ENCODE results near the gene KCNN3. TPM values are rescaled to one million over a fixed set of nuclear protein-coding genes. Genes with fewer than 3 reads are reported as not detected.

Gene KCNN3
- total and polyA plus RNA-seq, 2 of the 8 experiments (the other 6 are each of a cell fraction or from before 2014, with no cell fraction given) = 2.8 to 3.7 TPM

GRCh38 chr1:154715385-154715784 lies 154.7 kb downstream of the KCNN3 start:
- Histone ChIP-seq H2AFZ (ENCODE audit: low read length) (no peak overlapping the region), H3K23ac (ENCODE audit: insufficient read length) (no peak overlapping the region), H3K23me2 (ENCODE audit: low read depth, low read length) (peaks cover 9% of the 10 kb centered on the region; the same call in 1 of the 2 replicates), H3K4ac (replicated peaks; ENCODE audit: insufficient read length, low read depth, low read length) (no peak overlapping the region), H2BK120ac (replicated peaks; ENCODE audit: low read depth, low read length) (no peak overlapping the region), H3K79me1 (ENCODE audit: low read depth, low read length) (peaks cover 3% of the 10 kb centered on the region; the same call in 1 of the 2 replicates), H2BK12ac (ENCODE audit: low read depth, low read length) (no peak overlapping the region), H4K91ac (replicated peaks; ENCODE audit: insufficient read length, low read length) (no peak overlapping the region), H3K14ac (ENCODE audit: insufficient read length) (no peak overlapping the region), H3K56ac (replicated peaks; ENCODE audit: insufficient read length, low read depth, low read length) (no peak overlapping the region), H2AK5ac (ENCODE audit: low read depth, low read length) (no peak overlapping the region), H3K4me3 (ENCODE audit: extremely low read depth in 1 of 4, insufficient read depth in 2 of 4, low read depth in 3 of 4, low read length in 4 of 4) (no peak overlapping the region), H2BK5ac (ENCODE audit: low read depth, low read length) (no peak overlapping the region), H4K20me1 (replicated peaks in 1 of 2; ENCODE audit: control insufficient read depth in 1 of 2, insufficient read depth in 2 of 2, low read length in 2 of 2) (peaks cover 0 to 4% of the 10 kb centered on the region in 2 experiments), H3K27ac (ENCODE audit: low read depth, low read length) (no peak overlapping the region), H2BK20ac (ENCODE audit: low read length) (no peak overlapping the region), H4K5ac (ENCODE audit: insufficient read length, low read depth, low read length) (no peak overlapping the region), H3K4me2 (ENCODE audit: insufficient read depth in 1 of 2, low read depth in 2 of 2, low read length in 2 of 2) (no peak overlapping the region), H3K4me1 (replicated peaks in 1 of 4; ENCODE audit: control insufficient read depth in 3 of 4, insufficient read depth in 4 of 4, low read length in 3 of 4) (no peaks in the 10 kb centered on the region), H3K18ac (ENCODE audit: extremely low read depth, low read length) (no peak overlapping the region), H4K8ac (ENCODE audit: extremely low read depth, insufficient read depth, low read length) (no peak overlapping the region), H3K27me3 (replicated peaks in 1 of 4; ENCODE audit: control insufficient read depth in 3 of 4, extremely low read depth in 1 of 4, insufficient read depth in 3 of 4, low read length in 3 of 4) (no peaks in the 10 kb centered on the region), H3K36me3 (ENCODE audit: control insufficient read depth in 2 of 4, insufficient read depth in 4 of 4, low read length in 3 of 4) (no peaks in the 10 kb centered on the region; a peak in 1 of 8 replicates), H3K9me3 (ENCODE audit: insufficient read depth in 2 of 2, low read depth in 1 of 2, low read length in 1 of 2) (no peaks in the 10 kb centered on the region), H3K79me2 (ENCODE audit: control insufficient read depth in 1 of 2, insufficient read depth in 2 of 2, low read length in 2 of 2) (no peaks in the 10 kb centered on the region), H3K9ac (replicated peaks in 1 of 4; ENCODE audit: extremely low read depth in 1 of 4, low read depth in 3 of 4, low read length in 3 of 4) (no peak overlapping the region), H2BK15ac (ENCODE audit: low read length) (no peak overlapping the region)
- DNase-seq (ENCODE audit: low read depth in 1 of 2, low spot score in 2 of 2) (no peak), FAIRE-seq (no peak)
- TF ChIP-seq SUZ12 (IDR thresholded peaks at IDR 0.05; ENCODE audit: low read length) (no peak), FOSL1 (IDR thresholded peaks at IDR 0.05; ENCODE audit: insufficient read depth, low read depth, low read length) (no peak), SAP30 (IDR thresholded peaks at IDR 0.05; ENCODE audit: insufficient read depth, insufficient replicate concordance, low read length) (no peak), ASH2L (IDR thresholded peaks at IDR 0.05; ENCODE audit: low read length) (no peak)
- 86% methylated on average over 5 of the region's 5 CpGs; no CpG with 5 or more reads in 1 of the 2 experiments for WGBS, 2 experiments (ENCODE audit: extremely low coverage in 1 of 2, insufficient coverage in 1 of 2, insufficient read length in 1 of 2, insufficient replicate concordance in 2 of 2, low coverage in 1 of 2, low lambda C conversion rate in 2 of 2, missing lambda C conversion rate in 1 of 2)
- ChIA-PET CTCF (ENCODE audit: partially characterized antibody) (interaction anchor here (0.6 to 1.5 kb wide), 6 partner anchors 12 to 197 kb away, joined by 3 to 4 read pairs (median 3); no protein-coding TSS in a partner anchor), POLR2A (ENCODE audit: partially characterized antibody) (no interaction called here)
